ENCODE results near the gene INHBC.

INHBC gene

GRCh38 chr12:57476993-57477709 is 42.6 kb downstream of the INHBC start:
- Mint-ChIP-seq H3K4me3 (peak overlapping the region; percentile 96), H3K9me3 (no peaks in the 10 kb centered on the region), H3K27me3 (no peaks in the 10 kb centered on the region), H3K4me1 (peaks cover 84% of the 10 kb centered on the region), H3K27ac (ENCODE audit: low read depth) (peak overlapping the region; percentile 97), H3K36me3 (ENCODE audit: insufficient read depth) (peaks cover 63% of the 10 kb centered on the region)
- DNase-seq (ENCODE audit: low spot score in 2 of 2): no peak
- ATAC-seq (replicated peaks; ENCODE audit: extremely low read depth, poor library complexity, severe bottlenecking): no peak

- Mint-ChIP-seq H3K9me3 (no peaks in the 10 kb centered on the region), H3K36me3 (ENCODE audit: insufficient read depth) (peaks cover 61% of the 10 kb centered on the region), H3K4me1 (peaks cover 79% of the 10 kb centered on the region), H3K4me3 (peak overlapping the region; percentile 96), H3K27me3 (no peaks in the 10 kb centered on the region), H3K27ac (ENCODE audit: low read depth) (peak overlapping the region; percentile 97)
- peak; percentile 33 for ATAC-seq (replicated peaks; ENCODE audit: extremely low read depth, poor library complexity, severe bottlenecking)
- peak in 1 of 2 donors; percentile 54 for DNase-seq (ENCODE audit: low spot score in 2 of 2)
Measured at GRCh38 chr12:57477710-57478681, 43.4 kb downstream of the INHBC start.

- H3K27me3 Mint-ChIP-seq: no peaks in the 10 kb centered on the region
- H3K4me1 Mint-ChIP-seq: peaks cover 70% of the 10 kb centered on the region
- ATAC-seq (replicated peaks; ENCODE audit: extremely low read depth, poor library complexity, severe bottlenecking) (no peak), DNase-seq (ENCODE audit: low spot score in 2 of 2) (no peak)
- peaks cover 51% of the 10 kb centered on the region for H3K36me3 Mint-ChIP-seq (ENCODE audit: insufficient read depth)
- peak overlapping the region; percentile 97 for H3K27ac Mint-ChIP-seq (ENCODE audit: low read depth)
- peak overlapping the region; percentile 96 for H3K4me3 Mint-ChIP-seq
- no peaks in the 10 kb centered on the region for H3K9me3 Mint-ChIP-seq
Measured at GRCh38 chr12:57479043-57479375, 44.4 kb downstream of the INHBC start.

GRCh38 chr12:57479376-57480115 is 45.0 kb downstream of the INHBC start, which contains the start of gene ARHGAP9:
Gene ARHGAP9 (minus strand): TSS chr12:57479866. CDS start chr12:57479406, 460 bp downstream.
- ATAC-seq (replicated peaks; ENCODE audit: extremely low read depth, poor library complexity, severe bottlenecking): peak; percentile 77
- H3K4me1 Mint-ChIP-seq: peaks cover 65% of the 10 kb centered on the region
- H3K4me3 Mint-ChIP-seq: peak within 1 kb of the TSS; percentile 96
- DNase-seq (ENCODE audit: low spot score in 2 of 2): peak in 1 of 2 donors; percentile 70
- peaks cover 46% of the 10 kb centered on the region for H3K36me3 Mint-ChIP-seq (ENCODE audit: insufficient read depth)
- no peaks in the 10 kb centered on the region for H3K9me3 Mint-ChIP-seq
- no peaks in the 10 kb centered on the region for H3K27me3 Mint-ChIP-seq
- H3K27ac Mint-ChIP-seq (ENCODE audit: low read depth): peak within 1 kb of the TSS; percentile 97

GRCh38 chr12:57481671-57482070 is 47.1 kb downstream of the INHBC start:
- Mint-ChIP-seq H3K9me3 (no peaks in the 10 kb centered on the region), H3K27ac (ENCODE audit: low read depth) (peak overlapping the region; percentile 97), H3K4me1 (peaks cover 53% of the 10 kb centered on the region), H3K36me3 (ENCODE audit: insufficient read depth) (peaks cover 31% of the 10 kb centered on the region), H3K4me3 (peak overlapping the region; percentile 58), H3K27me3 (no peaks in the 10 kb centered on the region)
- DNase-seq (ENCODE audit: low spot score in 2 of 2): no peak
- no peak for ATAC-seq (replicated peaks; ENCODE audit: extremely low read depth, poor library complexity, severe bottlenecking)

- ATAC-seq (replicated peaks; ENCODE audit: extremely low read depth, poor library complexity, severe bottlenecking) (no peak), DNase-seq (ENCODE audit: low spot score in 2 of 2) (no peak)
- Mint-ChIP-seq H3K27ac (ENCODE audit: low read depth) (peak overlapping the region; percentile 8), H3K4me1 (peaks cover 45% of the 10 kb centered on the region), H3K27me3 (no peaks in the 10 kb centered on the region), H3K36me3 (ENCODE audit: insufficient read depth) (peaks cover 23% of the 10 kb centered on the region), H3K9me3 (no peaks in the 10 kb centered on the region), H3K4me3 (no peak overlapping the region)
Measured at GRCh38 chr12:57483466-57483865, 48.9 kb downstream of the INHBC start.

- H3K9me3 Mint-ChIP-seq: no peaks in the 10 kb centered on the region
- no peak overlapping the region for H3K27ac Mint-ChIP-seq (ENCODE audit: low read depth)
- ATAC-seq (replicated peaks; ENCODE audit: extremely low read depth, poor library complexity, severe bottlenecking): no peak
- peaks cover 26% of the 10 kb centered on the region for H3K36me3 Mint-ChIP-seq (ENCODE audit: insufficient read depth)
- no peak overlapping the region for H3K4me3 Mint-ChIP-seq
- no peaks in the 10 kb centered on the region for H3K27me3 Mint-ChIP-seq
- DNase-seq (ENCODE audit: low spot score in 2 of 2): no peak
- H3K4me1 Mint-ChIP-seq: peaks cover 34% of the 10 kb centered on the region
Measured at GRCh38 chr12:57485695-57486094, 51.1 kb downstream of the INHBC start.

- Mint-ChIP-seq H3K36me3 (ENCODE audit: insufficient read depth) (peaks cover 38% of the 10 kb centered on the region), H3K27ac (ENCODE audit: low read depth) (peak overlapping the region; percentile 90), H3K27me3 (no peaks in the 10 kb centered on the region), H3K4me3 (no peak overlapping the region), H3K4me1 (peaks cover 27% of the 10 kb centered on the region), H3K9me3 (no peaks in the 10 kb centered on the region)
- ATAC-seq (replicated peaks; ENCODE audit: extremely low read depth, poor library complexity, severe bottlenecking): no peak
- no peak for DNase-seq (ENCODE audit: low spot score in 2 of 2)
Measured at GRCh38 chr12:57487055-57487596, 52.5 kb downstream of the INHBC start.

- peaks cover 27% of the 10 kb centered on the region for H3K4me1 Mint-ChIP-seq
- peak; percentile 97 for ATAC-seq (replicated peaks; ENCODE audit: extremely low read depth, poor library complexity, severe bottlenecking)
- H3K36me3 Mint-ChIP-seq (ENCODE audit: insufficient read depth): peaks cover 43% of the 10 kb centered on the region
- no peaks in the 10 kb centered on the region for H3K27me3 Mint-ChIP-seq
- H3K9me3 Mint-ChIP-seq: no peaks in the 10 kb centered on the region
- peak; percentile 72 to 86 for DNase-seq (ENCODE audit: low spot score in 2 of 2)
- peak within 1 kb of the TSS; percentile 90 for H3K27ac Mint-ChIP-seq (ENCODE audit: low read depth)
- H3K4me3 Mint-ChIP-seq: peak within 1 kb of the TSS; percentile 94
Measured at GRCh38 chr12:57487597-57488401, 53.2 kb downstream of the INHBC start, which contains the start of gene MARS1. Gene MARS1 (plus strand): TSS chr12:57488068. CDS start chr12:57488091, 23 bp downstream.

- H3K4me1 Mint-ChIP-seq: peaks cover 27% of the 10 kb centered on the region
- H3K4me3 Mint-ChIP-seq: peak overlapping the region; percentile 94
- H3K27me3 Mint-ChIP-seq: no peaks in the 10 kb centered on the region
- ATAC-seq (replicated peaks; ENCODE audit: extremely low read depth, poor library complexity, severe bottlenecking): no peak
- peaks cover 46% of the 10 kb centered on the region for H3K36me3 Mint-ChIP-seq (ENCODE audit: insufficient read depth)
- DNase-seq (ENCODE audit: low spot score in 2 of 2): no peak
- no peaks in the 10 kb centered on the region for H3K9me3 Mint-ChIP-seq
- H3K27ac Mint-ChIP-seq (ENCODE audit: low read depth): peak overlapping the region; percentile 90
Measured at GRCh38 chr12:57488402-57489156, 54.0 kb downstream of the INHBC start.

GRCh38 chr12:57489157-57489641 is 54.6 kb downstream of the INHBC start:
- DNase-seq (ENCODE audit: low spot score in 2 of 2) (no peak), ATAC-seq (replicated peaks; ENCODE audit: extremely low read depth, poor library complexity, severe bottlenecking) (no peak)
- Mint-ChIP-seq H3K27me3 (no peaks in the 10 kb centered on the region), H3K36me3 (ENCODE audit: insufficient read depth) (peaks cover 49% of the 10 kb centered on the region), H3K9me3 (no peaks in the 10 kb centered on the region), H3K4me1 (peaks cover 27% of the 10 kb centered on the region), H3K27ac (ENCODE audit: low read depth) (peak overlapping the region; percentile 90), H3K4me3 (peak overlapping the region; percentile 94)
